ENCODE data around the gene ETV7.
"Not testable (repeated sequence)": the region's sequence is repeated elsewhere in the genome, so short reads cannot be mapped to it uniquely, and the experiment has no call there.

Gene ETV7

DNA sequence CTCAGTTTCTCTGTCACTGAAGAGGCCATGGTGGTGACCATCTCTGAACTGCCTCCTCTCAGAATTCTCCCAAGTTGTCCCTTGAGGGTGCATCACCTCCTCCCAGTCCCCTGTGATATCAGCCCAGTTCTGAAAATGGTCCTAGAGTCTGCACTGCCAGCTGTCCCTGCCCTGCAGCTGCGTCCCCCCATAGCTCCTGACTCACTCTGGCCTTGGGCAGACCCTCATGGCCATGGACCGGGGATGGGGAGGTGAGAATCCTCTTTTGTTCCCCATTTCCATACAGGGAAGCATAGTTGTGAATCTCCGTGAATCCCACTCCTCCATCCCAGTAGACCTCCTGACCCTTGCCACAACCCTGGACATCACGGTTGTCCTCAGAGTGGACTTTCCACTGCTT is 4.5 kb downstream of the ETV7 start:
- no peak for DNase-seq

DNA sequence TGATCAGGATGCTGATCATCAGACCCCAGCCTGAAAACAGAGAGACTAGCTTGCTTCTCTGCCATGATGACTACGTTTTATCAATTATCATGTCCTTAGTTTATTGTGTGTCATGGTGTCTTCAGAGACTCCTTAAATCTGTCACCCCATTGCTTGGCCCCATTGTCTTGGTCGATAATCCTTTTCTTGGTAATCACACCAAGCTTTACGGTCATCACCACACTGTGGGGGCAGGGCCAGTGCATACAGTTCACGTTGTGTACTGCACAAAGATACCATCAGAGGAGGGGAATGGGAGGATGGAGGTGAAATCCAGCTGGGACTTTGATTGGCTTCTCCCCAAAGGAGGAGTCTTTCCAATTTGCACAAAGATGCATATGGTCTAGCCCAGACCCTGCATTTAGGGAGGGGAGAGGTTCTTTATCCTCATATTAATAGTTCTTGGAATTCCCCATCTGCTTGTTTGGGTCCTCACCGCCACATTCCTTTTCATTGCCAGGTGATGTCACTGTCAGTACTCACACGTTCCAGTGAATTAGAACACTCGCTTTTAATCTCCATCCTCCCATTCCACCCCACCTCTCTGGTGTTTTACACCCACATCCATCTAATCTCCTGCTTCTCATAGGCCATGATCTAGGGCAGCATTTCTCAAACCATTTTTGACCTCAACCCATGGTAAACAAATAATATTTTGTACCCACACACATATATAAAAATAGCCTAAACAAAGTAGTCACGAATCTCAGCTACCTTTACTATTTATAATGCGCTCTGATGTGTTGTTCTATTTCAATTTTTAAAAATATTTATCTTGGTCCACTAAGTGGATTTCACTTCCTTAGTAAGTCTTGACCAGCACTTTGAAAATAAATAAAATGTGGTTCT is 5.7 kb downstream of the ETV7 start:
- DNase-seq: no peak

DNA sequence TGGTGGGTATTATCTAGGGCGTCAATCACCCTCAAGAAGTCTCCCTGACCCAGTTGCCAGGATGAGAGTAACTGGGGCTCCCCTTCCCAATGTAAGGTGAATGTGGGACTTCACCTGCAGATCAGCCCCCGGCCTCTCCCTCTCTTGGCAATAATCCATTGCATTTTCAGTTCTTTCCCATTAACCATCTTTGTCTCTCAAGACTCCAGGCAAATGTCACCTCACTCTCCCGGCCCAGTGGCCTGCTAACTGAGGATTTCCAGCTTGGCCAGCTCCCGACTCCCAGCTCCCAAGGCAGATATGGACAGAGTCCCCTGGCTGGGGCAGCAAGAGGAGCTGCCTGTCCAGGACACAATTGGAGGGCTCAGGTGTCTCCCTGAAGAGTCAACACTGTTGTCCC is 7.3 kb downstream of the ETV7 start:
- DNase-seq: no peak

DNA sequence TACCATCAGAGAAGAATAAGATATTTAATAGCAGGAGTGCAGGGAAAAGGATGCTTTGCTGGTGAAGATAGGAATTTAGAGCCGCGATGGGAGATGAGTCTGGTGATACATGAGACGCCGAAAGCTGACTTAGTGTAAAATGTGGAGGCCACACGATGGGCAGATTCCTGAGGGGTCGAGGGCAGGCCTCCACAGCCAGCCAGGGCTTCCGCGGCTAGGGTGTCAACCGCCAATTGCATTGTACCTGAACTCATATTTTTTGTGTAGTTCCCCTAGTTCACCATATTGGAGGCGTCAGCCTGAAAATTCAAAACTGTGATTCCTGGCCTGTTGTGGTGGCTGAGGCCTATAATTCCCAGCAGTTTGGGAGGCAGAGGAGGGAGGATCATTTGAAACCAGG is 8.5 kb downstream of the ETV7 start:
- no peak for DNase-seq

DNA sequence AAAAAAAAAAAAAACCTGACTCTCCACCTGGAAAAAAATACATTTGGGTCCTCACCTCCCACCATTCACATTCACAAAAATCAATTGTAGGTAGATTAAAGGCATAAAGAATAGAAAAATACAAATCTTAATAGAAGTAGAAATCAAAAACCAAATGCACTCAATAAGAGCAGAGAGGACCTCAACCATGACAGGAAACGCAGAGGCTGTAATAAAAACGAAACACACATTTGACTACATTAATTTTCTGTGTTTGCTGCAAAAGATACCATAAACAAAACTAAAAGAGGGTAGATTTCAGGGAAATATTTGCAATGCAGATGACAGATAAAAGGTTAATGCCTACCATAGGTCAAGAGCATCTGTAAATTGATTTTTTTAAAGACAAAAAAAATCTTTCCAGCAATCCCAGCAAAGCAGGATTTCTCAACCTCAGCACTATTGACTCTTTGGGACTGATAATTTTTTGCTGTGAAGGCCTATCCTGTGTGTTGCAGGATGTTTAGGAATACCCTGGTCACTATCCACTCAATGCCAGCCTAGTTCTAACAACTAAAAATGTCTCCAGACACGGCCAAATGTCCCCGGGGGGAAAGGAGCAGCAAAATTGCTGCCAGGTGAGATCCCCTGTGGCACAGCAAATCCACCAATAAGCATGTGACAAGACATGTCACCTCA is 9.1 kb downstream of the ETV7 start:
- no peak for DNase-seq

DNA sequence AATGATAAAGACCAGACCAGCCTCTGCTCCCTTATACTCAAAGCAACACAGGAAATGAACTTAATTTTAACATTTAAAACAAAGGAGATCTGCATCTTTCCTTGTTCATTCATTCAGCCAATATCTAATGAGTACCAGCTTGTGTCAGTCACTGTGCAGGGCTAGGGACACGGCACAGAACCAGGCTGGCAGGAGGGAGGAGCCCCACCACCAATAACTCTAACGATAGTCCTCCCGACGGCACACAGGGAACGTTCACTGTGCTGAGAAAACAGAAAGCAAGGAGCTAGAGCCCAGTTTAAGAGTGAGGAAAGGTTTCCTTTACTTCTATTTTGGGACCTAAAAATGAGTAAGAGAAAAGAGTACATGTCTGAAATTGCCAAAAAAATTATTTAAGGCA is 9.9 kb downstream of the ETV7 start:
- no peak for DNase-seq

DNA sequence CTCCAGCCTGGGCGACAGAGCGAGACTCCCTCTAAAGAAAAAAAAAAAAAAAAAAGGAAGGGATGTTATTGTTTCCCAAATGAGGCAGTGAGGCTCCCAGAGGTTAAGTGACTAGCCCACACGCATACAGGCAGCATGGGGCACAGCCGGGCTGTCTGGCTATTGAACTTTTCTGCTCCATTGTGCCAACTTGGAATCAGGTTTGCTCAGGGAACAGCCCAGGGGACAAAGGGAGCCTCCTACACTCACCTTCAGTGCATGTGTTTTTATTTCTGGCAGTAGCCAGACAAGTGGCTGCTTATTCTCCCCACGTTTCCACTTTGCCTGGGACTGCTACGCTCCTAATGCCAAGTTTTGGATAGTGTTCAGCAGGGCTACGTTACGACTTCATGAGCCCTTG is 10.7 kb downstream of the ETV7 start:
- DNase-seq: no peak

DNA sequence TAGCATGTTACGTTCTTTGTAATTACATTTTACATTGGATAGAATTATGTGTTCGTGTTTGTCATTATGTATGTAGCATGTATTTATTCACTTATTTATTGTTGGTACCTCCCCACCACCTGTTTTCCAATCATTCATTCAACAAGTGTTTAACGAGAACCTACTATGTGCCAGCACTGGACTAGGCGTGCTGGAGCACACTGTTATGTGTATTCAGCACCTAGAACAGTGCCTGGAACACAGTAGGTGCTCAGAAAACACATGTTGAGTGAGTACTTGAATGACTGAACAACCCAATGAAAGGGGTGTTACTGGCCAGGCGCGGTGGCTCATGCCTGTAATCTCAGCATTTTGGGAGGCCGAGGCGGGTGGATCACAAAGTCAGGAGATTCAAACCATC is 11.3 kb downstream of the ETV7 start:
- DNase-seq: no peak

DNA sequence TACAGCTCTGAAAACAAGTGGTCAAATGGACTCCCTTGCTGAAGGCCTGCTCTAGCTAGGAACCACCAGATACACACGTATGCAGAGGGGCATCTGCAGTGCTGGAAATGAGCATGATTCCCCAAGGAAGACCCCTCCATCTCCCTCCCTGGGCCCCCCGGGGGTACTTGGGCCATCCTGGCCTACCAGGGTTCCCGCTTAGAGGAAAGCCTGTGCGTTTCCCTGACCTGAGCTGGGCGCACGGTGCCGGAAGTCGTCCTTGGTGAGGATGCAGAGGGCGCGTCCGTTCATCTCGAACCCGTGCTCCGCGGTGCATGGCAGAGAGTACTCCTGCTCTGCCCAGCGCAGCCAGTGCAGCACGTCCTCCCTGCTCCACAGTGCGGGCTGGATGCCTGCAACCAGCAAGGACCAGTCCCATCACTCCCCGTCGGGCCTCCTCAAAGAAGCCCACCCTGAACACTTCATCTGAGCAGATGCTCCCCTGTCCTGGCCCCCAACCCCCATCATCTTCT is 11.8 kb downstream of the ETV7 start:
- DNase-seq: no peak

DNA sequence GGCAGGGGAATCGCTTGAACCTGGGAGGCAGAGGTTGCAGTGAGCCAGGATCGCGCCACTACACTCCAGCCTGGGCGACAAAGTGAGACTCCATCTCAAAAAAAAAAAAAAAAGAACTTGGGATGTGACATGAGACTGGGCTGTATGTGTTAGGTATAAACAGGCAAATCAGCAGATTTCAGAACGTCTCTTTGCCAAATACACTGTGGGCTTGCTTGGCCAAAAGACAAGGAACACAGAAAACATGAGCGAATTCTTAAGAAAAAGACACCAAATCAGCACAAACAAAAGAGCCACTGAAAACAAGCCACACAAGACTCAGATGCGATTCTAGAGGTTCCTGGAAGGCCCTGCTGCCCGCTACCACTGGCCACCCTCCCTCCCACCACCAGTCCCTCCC is 12.5 kb downstream of the ETV7 start:
- DNase-seq: no peak

DNA sequence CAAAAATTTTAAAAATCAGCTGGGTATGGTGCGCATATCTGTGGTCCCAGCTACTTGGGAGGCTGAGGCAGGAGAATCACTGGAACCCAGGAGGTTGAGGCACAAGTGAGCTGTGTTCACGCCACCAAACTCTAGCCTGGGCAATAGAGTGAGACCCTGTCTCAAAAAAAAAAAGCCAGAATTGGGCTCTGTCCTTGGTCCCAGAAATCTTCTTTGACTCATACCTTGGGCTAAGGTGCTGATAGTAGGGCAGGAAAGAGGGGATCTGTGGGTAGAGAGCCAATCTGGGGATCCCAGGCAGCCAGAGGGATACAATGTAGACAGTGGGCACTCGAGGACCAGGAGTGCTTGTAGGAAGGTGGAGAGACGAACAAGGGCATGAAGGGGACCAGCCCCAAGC is 13.3 kb downstream of the ETV7 start:
- no peak for DNase-seq

DNA sequence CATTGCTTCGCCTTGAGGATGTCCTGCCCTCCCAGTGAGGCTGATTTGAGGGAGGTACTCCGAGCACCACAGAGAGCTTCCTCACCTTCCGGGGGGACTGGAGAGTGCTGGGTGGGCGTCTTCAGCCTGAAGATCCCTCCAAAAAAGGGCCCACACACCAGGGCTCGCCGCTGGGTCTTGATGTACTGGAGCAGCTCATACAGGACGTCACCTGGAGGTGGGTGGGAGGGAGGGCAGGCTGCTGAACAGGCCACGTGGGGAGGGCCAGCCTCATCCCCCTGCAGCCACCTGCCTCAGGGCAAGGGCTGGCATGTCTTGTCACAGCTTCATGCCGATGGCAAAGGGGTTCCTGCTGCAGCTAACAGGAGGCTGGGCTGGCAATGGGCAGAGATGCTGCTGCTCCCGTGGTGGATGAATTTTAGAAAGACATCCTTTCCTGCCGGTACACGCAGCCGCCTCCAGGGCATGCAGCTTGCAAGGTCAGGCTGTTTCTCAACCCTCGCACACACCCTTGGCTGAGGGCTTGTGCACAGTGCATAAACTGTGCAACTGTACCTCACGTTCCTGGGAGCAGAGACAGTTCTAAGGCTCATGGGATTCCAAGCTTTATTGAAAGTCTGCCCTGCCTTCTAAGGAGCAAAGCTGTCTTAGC is 14.0 kb downstream of the ETV7 start:
- no peak for DNase-seq

DNA sequence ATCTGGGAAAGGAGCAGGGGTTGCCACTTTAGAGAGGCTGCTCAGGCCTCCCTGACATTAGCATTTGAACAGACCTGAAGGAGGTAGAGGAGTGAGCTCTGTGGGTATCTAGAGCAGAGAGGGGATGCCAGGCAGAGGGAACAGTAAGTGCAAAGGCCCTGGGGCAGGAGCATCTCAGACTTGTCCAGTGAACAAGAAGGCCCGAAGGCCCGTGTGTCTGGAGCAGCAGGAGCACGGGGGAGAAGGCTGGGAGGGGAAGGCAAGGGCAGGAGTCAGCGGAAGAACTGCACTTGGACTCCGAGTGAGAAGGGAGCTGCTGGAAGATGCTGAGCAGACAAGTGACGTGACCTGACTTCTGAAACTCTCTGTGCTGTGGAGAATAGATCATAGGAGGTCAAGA is 15.4 kb downstream of the ETV7 start:
- DNase-seq: no peak

DNA sequence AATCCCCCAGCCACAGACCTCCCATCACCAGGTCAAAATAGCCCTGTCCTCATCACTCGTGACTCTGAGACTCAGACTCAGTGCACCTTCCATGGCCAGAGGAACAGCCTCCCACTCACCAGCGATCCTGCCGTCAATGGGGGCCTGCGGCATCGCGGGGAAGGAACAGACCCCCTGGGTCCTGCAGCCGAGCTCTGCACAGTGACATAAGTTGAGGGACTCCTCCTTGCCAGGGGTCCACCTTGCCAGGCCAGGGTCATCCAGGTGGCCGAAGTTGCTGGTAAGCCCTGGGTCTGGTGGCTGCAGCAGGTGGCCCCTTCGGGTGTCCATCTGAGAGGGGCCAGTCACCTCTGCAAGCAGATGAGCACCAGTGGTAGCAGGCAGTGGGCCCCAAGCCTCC is 16.3 kb downstream of the ETV7 start:
- no peak for DNase-seq

DNA sequence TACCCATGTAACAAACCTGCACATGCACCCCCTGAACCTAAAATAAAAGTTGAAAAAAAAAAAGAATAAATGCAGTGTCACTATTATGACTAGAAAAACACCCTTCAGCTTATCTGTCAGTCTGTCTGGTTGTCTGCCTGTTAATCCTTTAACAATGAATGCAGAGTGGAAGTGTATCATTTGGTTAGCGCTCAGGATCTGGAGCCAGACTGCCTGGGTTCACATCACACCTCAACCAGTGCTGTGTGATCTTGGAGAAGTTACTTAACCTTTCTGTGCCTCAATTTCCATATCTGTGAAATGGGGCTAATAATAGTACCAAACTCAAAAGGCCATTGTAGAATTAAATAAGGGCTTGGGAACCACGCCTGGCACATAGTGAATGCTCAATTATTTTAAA is 16.8 kb downstream of the ETV7 start:
- no peak for DNase-seq

DNA sequence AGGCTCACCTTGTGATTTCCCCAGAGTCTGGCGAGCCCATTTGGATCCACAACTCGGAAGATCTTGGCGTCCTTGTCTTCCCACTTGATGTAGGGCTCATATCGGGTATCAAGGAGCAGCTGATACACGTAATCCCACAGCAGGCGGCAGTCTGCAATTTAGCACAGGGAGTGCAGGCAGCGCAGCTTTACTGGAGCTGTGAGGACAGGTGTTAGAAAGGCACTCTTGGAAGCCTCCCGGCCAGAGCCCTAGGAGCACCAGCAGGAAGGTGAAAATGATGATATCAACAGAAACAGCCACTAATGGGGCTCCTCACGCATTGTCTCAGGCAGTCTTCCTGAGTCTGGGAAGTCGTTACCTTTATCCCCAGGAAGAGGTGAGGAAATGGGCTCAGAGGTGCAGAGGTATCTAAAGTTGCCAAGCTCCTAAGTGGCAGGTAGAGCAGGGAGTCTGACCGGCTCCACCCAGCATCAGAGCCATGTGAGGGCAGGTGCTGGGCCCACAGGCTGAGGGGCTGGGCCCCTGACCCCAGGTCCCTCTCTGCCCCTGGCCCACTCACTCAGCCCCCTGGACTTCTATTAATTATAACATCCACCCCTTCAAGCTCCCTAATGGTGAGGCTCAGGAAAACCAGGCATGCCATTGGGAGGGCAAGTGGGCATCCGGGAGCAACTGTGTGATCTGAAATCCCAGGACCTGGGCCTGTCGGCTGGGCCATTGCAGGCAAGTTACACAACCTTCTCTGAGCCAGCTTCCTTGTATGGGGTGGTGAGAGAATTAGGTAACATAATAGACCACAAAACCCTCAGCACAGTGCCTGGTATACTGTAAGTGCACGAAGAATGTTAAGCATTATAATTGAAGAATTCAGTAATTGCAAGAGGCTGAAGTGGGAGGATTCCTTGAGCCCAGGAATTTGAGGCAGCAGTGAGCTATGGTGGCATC is 18.3 kb downstream of the ETV7 start:
- DNase-seq: no peak

DNA sequence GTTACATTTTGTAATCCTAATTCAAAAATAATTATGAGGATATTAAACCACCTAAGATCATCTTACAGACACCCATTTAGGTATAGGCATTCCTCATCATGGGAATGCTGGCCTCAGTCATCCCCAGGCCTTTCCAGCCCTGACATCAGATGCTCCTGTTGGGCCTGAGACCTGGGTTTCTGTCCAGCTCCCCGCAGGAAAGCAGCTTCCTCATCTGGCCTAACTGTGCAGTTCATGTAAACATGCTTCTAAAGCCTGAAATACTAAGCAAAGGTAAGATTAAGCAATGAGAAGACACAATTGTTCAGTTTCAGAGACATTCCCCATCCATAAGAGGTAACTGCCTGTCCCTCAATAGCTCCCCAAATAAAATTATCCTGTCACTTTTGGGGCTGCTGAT is 19.0 kb downstream of the ETV7 start:
- no peak for DNase-seq

DNA sequence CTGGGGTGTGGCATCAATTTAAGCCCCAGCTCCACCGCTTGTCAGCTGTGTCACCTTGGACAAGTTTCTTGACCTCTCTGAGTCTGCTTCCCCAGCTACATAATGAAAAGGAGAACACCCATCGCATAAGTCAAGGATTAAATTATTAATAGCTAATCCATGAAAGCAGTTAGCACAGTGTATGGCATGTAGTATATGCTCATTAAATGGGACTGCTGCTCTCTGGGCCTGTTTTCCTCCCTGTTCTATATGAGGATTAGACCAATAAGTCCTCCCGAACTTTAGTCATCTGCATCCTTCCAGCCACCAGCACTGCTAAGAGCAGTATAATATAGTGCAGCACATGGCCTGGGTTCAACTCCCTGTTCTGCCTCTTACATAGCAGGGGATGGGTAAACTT is 19.7 kb downstream of the ETV7 start:
- DNase-seq: no peak

DNA sequence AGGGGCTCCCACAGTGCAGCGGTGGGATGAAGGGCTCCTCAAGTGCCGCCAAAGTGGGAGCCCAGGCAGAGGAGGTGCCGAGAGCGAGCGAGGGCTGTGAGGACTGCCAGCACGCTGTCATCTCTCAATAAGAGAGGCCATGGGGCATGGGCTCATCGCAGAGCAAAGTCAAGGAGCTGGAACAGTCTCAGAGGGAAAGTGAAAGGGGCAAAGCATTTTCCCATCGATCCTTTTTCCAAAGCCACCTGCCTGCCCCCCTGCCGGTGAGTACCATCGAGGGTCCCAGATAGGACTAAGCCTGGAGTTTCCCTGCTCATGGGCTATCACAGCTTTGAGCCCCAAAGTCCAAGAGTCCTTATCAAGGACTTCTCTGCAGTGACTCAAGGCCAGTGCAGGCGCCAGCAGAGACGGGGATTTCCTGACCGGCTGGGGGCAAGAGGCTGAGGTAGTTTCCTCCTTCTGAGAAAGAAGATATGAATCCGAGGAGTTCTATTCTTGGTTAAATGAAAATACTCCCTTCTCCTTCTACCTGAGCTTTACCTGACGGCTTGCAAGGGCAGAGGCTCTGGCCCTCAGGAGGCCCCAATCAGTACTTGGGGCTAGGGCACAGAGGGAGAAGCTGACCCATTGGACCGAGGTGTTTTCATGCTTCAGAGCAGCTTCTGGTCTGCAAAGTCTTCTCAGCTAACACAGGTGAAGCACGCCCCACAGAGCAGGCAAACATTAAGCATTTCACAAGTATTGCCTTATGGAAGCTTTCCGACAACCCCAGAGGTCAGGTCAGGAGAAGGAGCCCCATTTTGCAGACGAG is 22.6 kb downstream of the ETV7 start:
- no peak for DNase-seq

DNA sequence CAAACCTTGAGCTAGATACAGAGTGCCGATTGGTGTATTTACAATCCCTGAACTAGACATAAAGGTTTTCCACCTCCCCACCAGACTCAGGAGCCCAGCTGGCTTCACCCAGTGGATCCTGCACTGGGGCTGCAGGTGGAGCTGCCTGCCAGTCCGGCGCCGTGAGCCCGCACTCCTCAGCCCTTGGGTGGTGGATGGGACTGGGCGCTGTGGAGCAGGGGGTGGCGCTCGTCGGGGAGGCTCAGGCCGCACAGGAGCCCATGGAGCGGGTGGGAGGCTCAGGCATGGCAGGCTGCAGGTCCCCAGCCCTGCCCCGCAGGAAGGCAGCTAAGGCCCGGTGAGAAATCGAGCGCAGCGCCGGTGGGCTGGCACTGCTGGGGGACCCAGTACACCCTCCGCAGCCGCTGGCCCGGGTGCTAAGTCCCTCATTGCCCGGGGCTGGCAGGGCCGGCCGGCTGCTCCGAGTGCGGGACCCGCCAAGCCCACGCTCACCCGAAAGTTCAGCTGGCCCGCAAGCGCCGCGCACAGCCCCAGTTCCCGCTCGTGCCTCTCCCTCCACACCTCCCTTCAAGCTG is 23.3 kb downstream of the ETV7 start:
- DNase-seq: not testable (repeated sequence)

DNA sequence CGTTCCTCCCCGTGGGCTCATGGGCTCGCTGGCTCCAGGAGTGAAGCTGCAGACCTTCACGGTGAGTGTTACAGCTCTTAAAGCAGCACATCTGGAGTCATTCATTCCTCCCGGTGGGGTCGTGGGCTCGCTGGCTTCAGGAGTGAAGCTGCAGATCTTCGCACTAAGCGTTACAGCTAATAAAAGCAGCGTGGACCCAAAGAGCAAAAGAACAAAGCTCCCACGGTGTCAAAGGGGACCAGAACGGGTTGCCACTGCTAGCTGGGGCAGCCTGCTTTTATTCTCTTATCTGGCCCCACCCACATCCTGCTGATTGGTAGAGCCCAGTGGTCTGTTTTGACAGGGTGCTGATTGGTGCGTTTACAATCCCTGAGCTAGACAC is 24.1 kb downstream of the ETV7 start:
- not testable (repeated sequence) for DNase-seq
